ENCODE results near the gene GTSF1L. TPM values are rescaled to one million over a fixed set of nuclear protein-coding genes. Genes with fewer than 3 reads are reported as not detected.

GTSF1L gene
- total and polyA plus RNA-seq, 2 experiments from 2014 or later, result not detected

DNA sequence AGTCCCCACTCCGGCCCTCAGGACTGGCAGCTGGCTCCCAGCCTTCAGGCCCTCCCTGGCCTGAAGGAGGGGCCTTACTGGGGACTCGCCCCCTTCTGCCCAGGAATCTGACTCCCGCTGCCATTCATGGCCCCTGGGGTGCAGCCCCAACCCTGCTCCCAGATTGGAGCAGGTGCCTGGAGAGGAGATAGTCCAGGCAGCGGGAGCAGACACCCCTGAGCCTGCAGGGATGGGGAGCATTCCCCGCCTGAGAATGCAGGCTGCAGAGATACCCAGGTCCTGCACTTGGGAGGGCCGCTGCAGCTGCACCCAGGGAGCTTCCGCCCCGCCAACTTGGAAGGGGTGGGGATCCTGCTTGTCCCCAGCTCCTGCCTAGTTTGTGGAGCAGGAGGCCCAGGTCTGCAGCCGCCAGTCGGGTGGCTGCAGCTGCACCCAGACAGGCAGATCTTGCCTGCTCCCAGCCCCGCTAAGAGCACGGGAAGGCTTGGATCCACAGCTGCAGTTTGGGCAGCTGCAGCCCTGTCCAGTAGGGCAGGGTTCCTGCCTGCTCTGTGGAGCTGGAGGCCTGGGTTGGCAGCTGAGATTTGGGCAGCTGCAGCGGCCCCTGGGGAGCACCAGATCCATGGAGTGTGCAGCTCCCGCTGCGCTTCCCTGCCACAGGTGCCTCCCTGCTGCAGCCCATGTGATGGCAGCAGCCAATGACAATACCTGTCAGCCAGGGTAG lies 5.2 kb downstream of the GTSF1L start:
- Histone ChIP-seq H3K4me1 (ENCODE audit: insufficient read depth) (no peaks in the 10 kb centered on the region), H3K36me3 (ENCODE audit: low read depth) (no peaks in the 10 kb centered on the region), H3K9ac (no peak overlapping the region), H3K4me3 (no peak overlapping the region), H3K79me2 (ENCODE audit: insufficient read depth) (no peaks in the 10 kb centered on the region), H2AFZ (no peak overlapping the region), H3F3A (ENCODE audit: insufficient read depth) (peaks cover 1% of the 10 kb centered on the region; the same call in 1 of the 2 replicates), H3K27ac (no peak overlapping the region), H3K4me2 (ENCODE audit: unreplicated experiment) (no peak overlapping the region), H3K9me3 (ENCODE audit: low read depth) (no peaks in the 10 kb centered on the region), H4K20me1 (ENCODE audit: insufficient read depth) (no peaks in the 10 kb centered on the region), H3K9me2 (ENCODE audit: insufficient read depth) (no peaks in the 10 kb centered on the region), H3K27me3 (replicated peaks; ENCODE audit: insufficient read depth) (no peaks in the 10 kb centered on the region)
- TF ChIP-seq EZH2 (IDR thresholded peaks at IDR 0.05; ENCODE audit: insufficient read depth, poor library complexity, severe bottlenecking) (no peak), EZH2phosphoT487 (IDR thresholded peaks at IDR 0.05; ENCODE audit: insufficient read depth, low read depth) (no peak)
- no peak for DNase-seq
- in situ Hi-C loops (cut with MboI), result no loop called here
- WGBS, 2 experiments (ENCODE audit: low coverage in 1 of 2, low lambda C conversion rate in 2 of 2, missing lambda C conversion rate in 2 of 2), result 88 to 90% methylated on average over 12 to 15 of the region's 15 CpGs

DNA sequence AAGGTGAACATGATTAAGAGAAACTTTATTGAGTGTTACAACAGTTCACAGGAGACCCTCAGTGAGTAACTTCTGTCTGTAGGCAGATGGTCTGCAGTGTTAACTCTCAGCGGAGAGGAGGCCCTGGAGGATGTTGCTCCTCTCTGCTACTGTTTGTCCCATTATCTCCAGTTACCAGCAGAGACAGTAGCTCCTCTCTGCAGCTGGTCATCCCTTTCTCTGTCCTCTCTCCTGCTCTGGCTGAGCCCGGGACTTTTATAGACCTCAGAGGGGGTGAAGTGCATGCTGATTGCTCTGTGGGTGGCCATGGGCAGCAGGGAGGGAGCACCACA lies 5.7 kb downstream of the GTSF1L start:
- H3K79me2 ChIP-seq (ENCODE audit: insufficient read depth), result no peaks in the 10 kb centered on the region
- H3K4me3 ChIP-seq, result no peak overlapping the region
- H3K4me1 ChIP-seq (ENCODE audit: insufficient read depth), result no peaks in the 10 kb centered on the region
- no peaks in the 10 kb centered on the region for H3K9me2 ChIP-seq (ENCODE audit: insufficient read depth)
- no peaks in the 10 kb centered on the region for H3K36me3 ChIP-seq (ENCODE audit: low read depth)
- no peak overlapping the region for H3K9ac ChIP-seq
- WGBS, 2 experiments (ENCODE audit: low coverage in 1 of 2, low lambda C conversion rate in 2 of 2, missing lambda C conversion rate in 2 of 2), result 0% methylated on average over 2 of the region's 2 CpGs
- no peaks in the 10 kb centered on the region for H3K27me3 ChIP-seq (replicated peaks; ENCODE audit: insufficient read depth)
- H3K9me3 ChIP-seq (ENCODE audit: low read depth), result no peaks in the 10 kb centered on the region
- H2AFZ ChIP-seq, result no peak overlapping the region
- DNase-seq, result no peak
- in situ Hi-C loops (cut with MboI), result no loop called here
- no peak overlapping the region for H3K4me2 ChIP-seq (ENCODE audit: unreplicated experiment)
- no peak for TF ChIP-seq EZH2 (IDR thresholded peaks at IDR 0.05; ENCODE audit: insufficient read depth, poor library complexity, severe bottlenecking)
- TF ChIP-seq EZH2phosphoT487 (IDR thresholded peaks at IDR 0.05; ENCODE audit: insufficient read depth, low read depth), result no peak
- no peaks in the 10 kb centered on the region for H4K20me1 ChIP-seq (ENCODE audit: insufficient read depth)
- H3F3A ChIP-seq (ENCODE audit: insufficient read depth), result no peaks in the 10 kb centered on the region
- H3K27ac ChIP-seq, result no peak overlapping the region

DNA sequence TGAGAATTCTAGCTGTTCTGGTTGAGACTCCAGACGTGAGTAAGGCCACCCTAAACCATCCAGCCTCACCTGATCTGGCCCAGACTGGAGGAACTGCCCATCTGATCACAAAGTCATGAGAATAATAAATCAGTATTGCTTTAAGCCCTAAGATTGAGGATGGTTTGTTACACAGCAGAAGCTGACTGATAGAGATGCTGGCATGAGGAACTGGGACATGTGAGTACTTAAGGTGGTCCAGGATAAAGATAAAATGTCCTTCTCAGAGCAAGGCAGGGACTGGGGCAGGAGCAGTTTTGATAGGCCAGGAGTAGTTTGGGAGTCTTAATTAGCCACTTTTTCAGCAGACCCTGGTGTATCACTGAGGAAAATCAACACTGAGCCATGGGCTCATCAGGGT lies 6.8 kb downstream of the GTSF1L start:
- Histone ChIP-seq H3K79me2 (ENCODE audit: insufficient read depth) (no peaks in the 10 kb centered on the region), H3K36me3 (ENCODE audit: low read depth) (no peaks in the 10 kb centered on the region), H3K9me2 (ENCODE audit: insufficient read depth) (no peaks in the 10 kb centered on the region), H3K4me1 (ENCODE audit: insufficient read depth) (no peaks in the 10 kb centered on the region), H3K27ac (no peak overlapping the region), H3K9me3 (ENCODE audit: low read depth) (no peaks in the 10 kb centered on the region), H2AFZ (no peak overlapping the region), H4K20me1 (ENCODE audit: insufficient read depth) (no peaks in the 10 kb centered on the region), H3K4me3 (no peak overlapping the region), H3K9ac (no peak overlapping the region), H3K27me3 (replicated peaks; ENCODE audit: insufficient read depth) (no peaks in the 10 kb centered on the region), H3K4me2 (ENCODE audit: unreplicated experiment) (no peak overlapping the region), H3F3A (ENCODE audit: insufficient read depth) (no peaks in the 10 kb centered on the region)
- TF ChIP-seq EZH2phosphoT487 (IDR thresholded peaks at IDR 0.05; ENCODE audit: insufficient read depth, low read depth) (no peak), EZH2 (IDR thresholded peaks at IDR 0.05; ENCODE audit: insufficient read depth, poor library complexity, severe bottlenecking) (no peak)
- no peak for DNase-seq
- 94 to 100% methylated on average over 1 of the region's 1 CpG for WGBS, 2 experiments (ENCODE audit: low coverage in 1 of 2, low lambda C conversion rate in 2 of 2, missing lambda C conversion rate in 2 of 2)
- in situ Hi-C loops (cut with MboI), result no loop called here

DNA sequence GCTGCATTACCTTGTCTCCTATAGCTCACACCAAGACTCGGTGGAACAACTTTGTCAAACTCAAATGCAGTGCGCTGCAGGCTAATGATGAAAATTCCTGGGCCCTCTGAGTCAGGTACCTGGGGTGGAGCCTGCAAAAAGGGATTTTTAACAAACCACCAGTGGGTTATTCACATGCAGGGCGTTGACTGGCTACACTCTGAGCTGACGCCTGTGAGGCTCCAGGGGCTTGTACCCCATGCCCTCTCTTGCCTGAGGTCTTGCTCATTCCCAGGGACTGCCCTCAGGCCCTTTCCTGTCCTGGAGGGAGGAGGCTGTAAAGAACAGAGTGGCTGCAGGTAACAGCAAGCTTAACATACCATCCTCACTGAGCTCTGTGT lies 9.2 kb downstream of the GTSF1L start:
- Histone ChIP-seq H3K4me1 (ENCODE audit: insufficient read depth) (no peaks in the 10 kb centered on the region), H4K20me1 (ENCODE audit: insufficient read depth) (no peaks in the 10 kb centered on the region), H3K79me2 (ENCODE audit: insufficient read depth) (no peaks in the 10 kb centered on the region), H3K9me2 (ENCODE audit: insufficient read depth) (no peaks in the 10 kb centered on the region), H3K27me3 (replicated peaks; ENCODE audit: insufficient read depth) (no peaks in the 10 kb centered on the region), H3K4me2 (ENCODE audit: unreplicated experiment) (no peak overlapping the region), H3K36me3 (ENCODE audit: low read depth) (no peaks in the 10 kb centered on the region), H2AFZ (no peak overlapping the region), H3F3A (ENCODE audit: insufficient read depth) (no peaks in the 10 kb centered on the region), H3K27ac (no peak overlapping the region), H3K4me3 (no peak overlapping the region), H3K9ac (no peak overlapping the region), H3K9me3 (ENCODE audit: low read depth) (no peaks in the 10 kb centered on the region)
- TF ChIP-seq EZH2phosphoT487 (IDR thresholded peaks at IDR 0.05; ENCODE audit: insufficient read depth, low read depth) (no peak), EZH2 (IDR thresholded peaks at IDR 0.05; ENCODE audit: insufficient read depth, poor library complexity, severe bottlenecking) (no peak)
- no peak for DNase-seq
- 98 to 99% methylated on average over 4 of the region's 4 CpGs for WGBS, 2 experiments (ENCODE audit: low coverage in 1 of 2, low lambda C conversion rate in 2 of 2, missing lambda C conversion rate in 2 of 2)
- in situ Hi-C loops (cut with MboI), result no loop called here

Data from GM23248 (cell line).